Activated CD4-positive, alpha-beta T cell treated with anti-CD3 and anti-CD28 coated beads, Interleukin-2, amount 50 U/mL, for 48 hours (primary cell): Measurements from ENCODE around the gene ACKR3.

Source experiments
- DNase-seq, 2 experiments: peaks; one replicate each; pipeline ENCODE4 v3.0.0-alpha.2; 2020

The ACKR3 gene

GRCh38 chr2:236588932-236589592 is 19.4 kb downstream of the ACKR3 start:
- no peak for DNase-seq

GRCh38 chr2:236590846-236591245 is 21.2 kb downstream of the ACKR3 start:
- no peak for DNase-seq

GRCh38 chr2:236592821-236593220 is 23.2 kb downstream of the ACKR3 start:
- DNase-seq: no peak

DNA sequence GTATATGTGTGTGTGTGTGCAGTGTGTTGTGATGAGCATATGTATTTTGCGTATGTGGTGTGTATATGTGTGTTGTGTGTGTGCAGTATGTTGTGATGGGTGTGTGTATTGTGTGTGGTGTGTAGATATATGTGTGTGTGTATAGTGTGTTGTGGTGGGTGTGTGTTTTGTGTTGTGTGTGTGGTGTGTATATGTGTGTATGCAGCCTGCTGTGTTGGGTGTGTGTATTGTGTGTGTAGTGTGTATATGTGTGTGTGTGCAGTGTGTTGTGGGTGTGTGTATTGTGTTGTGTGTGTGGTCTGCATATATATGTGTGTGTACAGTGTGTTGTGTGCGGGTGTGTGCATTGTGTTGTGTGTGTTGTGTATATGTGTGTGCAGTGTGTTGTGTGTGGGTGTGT is 23.9 kb downstream of the ACKR3 start:
- no peak for DNase-seq

DNA sequence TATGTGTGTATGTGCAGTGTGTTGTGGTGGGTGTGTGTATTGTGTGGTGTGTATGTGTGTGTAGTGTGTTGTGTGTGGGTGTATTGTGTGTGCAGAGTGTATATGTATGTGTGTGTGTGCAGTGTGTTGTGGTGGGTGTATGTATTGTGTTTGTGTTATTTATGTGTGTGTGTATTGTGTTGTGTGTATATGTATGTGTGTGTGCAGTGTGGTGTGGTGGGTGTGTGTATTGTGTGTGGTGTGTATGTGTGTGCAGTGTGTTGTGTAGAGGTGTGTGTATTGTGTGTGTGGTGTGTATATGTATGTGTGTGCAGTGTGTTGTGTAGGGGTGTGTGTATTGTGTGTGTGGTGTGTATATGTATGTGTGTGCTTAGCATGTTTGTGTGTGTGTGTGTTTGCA is 24.3 kb downstream of the ACKR3 start:
- no peak for DNase-seq

GRCh38 chr2:236597629-236598028 is 28.0 kb downstream of the ACKR3 start:
- DNase-seq: no peak

- DNase-seq: no peak
Measured at GRCh38 chr2:236599059-236599458, 29.4 kb downstream of the ACKR3 start.

- no peak for DNase-seq
Measured at GRCh38 chr2:236600158-236600557, 30.5 kb downstream of the ACKR3 start.

GRCh38 chr2:236600892-236601291 is 31.3 kb downstream of the ACKR3 start:
- no peak for DNase-seq

DNA sequence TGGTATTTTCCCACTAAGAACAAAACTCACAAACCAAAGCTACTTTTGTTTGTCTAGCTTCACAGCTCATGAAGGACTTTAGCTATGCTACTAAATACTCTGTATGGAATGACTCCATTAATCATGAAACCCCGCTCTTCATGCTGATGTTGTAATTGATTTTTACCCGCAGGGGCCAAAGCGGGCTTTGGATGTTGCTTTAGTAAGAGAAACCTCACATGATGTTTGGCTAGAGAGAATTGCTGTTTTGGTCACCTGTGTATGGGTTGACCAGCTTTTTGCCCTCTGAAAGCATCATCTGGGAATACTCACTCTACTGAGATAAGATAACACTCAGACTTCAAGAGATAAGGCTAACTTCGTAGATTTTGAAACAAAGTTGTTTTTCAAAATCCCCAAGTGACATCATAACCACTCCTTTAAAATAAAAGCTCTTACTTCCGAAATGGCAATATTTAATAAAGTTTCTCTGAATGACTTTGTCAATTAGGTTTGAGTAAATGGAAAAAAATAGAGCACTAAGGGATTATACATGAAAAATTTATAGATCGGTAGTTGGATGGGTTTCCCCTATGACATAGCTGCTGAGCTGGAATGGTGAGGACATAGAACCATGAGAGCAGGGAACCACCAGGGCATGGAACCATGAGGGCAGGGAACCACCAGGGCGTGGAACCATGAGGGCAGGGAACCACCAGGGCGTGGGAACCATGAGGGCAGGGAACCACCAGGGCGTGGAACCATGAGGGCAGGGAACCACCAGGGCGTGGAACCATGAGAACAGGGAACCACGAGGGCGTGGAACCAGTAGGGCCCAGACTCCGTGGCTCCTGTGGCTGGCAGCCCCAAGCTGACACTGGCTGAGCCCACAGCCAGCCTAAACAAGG is 31.9 kb downstream of the ACKR3 start:
- no peak for DNase-seq

GRCh38 chr2:236602678-236603077 is 33.1 kb downstream of the ACKR3 start:
- DNase-seq: no peak

DNA sequence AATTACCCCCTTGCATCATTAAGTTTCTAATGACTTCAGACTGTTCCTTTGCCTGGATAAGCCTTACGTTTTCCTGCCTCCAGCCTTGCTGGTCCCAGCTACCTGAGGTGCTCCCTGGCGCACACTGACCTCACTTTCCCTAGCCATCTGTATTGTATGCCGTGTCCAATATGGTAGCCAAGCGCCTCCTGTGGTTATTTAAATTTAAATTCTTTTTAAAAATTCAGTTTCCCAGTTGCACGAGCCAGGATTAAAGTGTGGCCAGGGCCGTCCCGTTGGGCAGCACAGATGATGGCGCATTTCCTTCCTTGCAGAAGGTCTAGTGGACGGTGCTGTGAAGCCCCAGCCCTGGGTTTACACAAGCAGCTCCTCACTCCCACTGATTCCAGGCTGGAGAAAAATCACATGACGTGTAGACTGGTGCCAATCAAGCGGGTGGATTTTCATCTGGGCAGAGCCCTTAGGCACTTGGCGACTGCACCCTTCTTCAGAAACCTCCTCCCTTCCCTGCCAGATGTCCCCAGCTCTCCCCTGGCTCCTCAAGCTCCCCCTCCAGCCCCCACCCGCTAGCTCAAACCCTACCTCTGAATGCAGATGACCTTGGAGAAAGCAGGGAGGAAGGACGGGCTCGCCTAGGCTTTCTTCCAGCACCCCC is 33.9 kb downstream of the ACKR3 start:
- no peak for DNase-seq

DNA sequence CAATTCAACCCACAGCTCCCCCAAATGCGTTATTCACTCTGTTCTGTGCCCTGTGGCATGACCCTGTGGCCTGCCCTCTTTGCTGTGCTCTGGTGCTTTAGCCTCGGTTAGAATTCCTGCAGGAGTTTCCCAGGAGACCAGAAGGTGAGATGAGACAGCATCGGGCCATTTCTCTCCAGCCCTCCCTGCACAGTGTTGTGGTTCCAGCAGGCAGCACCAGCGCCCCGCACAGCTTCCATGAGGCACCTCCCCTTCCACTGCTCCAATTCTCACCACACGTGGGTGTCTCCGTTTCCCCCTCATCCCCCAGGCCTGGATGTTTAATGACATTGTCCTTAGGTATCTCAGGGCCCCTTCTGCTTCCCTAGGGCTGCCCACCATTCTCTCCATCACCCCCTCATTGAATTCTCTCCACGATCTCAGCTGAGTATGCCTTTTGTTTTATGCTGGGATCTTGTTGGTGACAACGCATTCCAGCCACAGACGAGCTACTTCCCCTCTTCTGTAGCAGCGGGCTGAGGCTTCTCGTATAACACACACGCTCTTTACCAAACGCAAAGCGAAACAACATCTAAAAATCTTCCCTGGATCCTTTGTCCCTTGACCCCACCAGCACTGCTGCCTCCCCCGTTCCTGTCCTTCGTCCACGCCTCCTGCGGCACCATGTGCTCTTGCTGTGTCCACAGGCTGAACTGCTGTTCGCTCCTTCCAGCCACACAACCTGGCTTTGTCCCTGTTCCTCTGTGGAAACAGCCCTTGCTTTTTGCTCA is 35.1 kb downstream of the ACKR3 start:
- no peak for DNase-seq

- no peak for DNase-seq
Measured at GRCh38 chr2:236605345-236605734, 35.7 kb downstream of the ACKR3 start.

- no peak for DNase-seq
Measured at GRCh38 chr2:236606023-236606422, 36.4 kb downstream of the ACKR3 start.

DNA sequence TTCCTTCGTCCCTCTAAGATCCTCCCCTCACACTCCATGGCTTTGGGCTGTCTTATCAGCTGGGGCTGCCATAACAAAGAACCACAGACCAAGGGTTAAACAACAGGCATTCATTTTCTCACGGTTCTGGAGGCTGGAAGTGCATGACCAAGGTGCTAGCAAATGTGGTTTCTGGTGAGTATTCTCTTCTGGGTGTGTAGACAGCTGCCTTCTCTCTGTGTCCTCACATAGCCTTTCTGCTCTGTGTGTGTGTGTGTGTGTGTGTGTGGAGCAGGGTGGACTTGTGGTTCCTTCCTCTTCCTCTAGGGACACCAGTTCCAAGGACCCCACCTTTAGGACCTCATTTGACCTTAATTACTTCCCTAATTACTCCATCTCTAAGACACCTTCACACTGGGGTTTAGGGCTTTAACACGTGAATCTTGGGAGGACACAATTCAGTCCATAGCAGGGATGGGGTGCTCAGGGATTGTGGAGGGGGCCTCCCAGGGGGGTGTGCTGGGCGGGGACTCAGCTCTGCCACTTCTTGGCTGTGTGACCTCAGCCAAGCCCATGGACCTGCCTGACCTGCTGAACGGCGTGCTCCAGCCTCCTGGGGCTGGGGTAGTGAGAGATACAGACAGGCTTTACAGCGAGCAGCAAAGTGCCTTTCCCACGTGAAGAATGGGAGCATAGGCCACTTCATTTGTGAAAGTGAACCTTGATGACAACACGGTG is 38.0 kb downstream of the ACKR3 start:
- DNase-seq: no peak

DNA sequence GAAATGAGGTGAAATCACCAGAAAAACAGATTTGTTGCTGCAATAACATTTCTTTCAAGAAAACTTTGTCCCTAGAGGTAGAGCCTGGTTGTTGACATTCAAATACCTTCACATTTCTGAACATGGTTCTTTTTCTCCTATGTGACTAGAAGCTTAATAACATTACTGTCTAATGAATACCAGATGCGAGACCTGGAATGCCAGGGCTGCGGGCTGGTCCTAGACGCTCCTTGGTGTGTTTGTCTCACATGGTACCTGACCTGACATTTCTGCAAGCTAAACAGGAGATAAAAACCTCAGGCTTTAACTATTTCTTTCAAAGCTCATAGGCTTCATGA is 38.5 kb downstream of the ACKR3 start:
- no peak for DNase-seq

GRCh38 chr2:236608710-236609109 is 39.1 kb downstream of the ACKR3 start:
- DNase-seq: no peak

GRCh38 chr2:236610991-236611821 is 41.6 kb downstream of the ACKR3 start:
- no peak for DNase-seq

DNA sequence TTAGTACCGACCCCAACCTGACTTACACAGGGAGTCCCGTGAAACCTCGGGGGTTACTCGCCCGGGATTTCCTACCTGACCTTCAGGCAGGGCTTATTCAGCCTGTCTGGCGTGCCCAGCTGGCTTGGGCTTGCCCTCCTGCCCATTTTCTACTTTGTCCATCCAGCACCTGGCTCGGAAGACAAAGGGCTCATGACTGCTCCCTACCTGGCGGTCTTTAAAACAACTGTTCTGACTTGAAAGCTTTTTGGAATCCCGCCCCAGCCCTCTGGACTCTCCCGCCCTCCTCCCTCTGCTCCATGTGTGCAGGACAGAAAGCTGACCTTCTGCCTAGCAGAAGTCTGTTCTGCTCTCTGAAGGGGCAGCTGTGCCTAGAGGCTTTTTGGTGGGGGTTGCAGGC is 43.1 kb downstream of the ACKR3 start:
- DNase-seq: no peak

- DNase-seq: no peak
Measured at GRCh38 chr2:236613612-236614011, 44.0 kb downstream of the ACKR3 start.

DNA sequence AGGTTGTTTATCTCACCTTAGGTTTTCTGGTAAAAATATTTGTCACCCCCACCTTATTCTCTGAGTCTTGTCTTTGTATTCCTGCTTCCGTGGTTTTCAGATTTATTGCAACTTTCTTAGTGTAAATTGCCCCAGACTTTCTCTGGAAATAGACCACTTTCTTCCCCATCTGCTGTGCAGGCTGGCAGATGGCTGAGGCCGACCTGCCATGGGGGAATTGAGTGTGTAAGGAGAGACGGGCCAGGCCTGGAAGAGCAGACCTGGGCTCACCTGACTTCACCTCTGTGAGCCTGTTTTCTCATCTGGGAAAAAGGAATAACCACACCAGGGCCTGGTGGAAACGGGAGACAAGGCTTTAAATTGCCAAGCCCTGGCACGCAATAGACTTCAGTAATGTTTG is 44.9 kb downstream of the ACKR3 start:
- DNase-seq: no peak
